ENCODE measurements around the gene SEMA4G.

Gene SEMA4G

GRCh38 chr10:100993986-100994708, 24.8 kb downstream of the SEMA4G start:
- DNase-seq, result peak; percentile 52 to 55

GRCh38 chr10:100995181-100995580, 25.9 kb downstream of the SEMA4G start:
- no peak for DNase-seq

GRCh38 chr10:100996678-100997359, 27.5 kb downstream of the SEMA4G start:
- DNase-seq, result no peak

- peak; percentile 70 to 79 for DNase-seq
Measured at GRCh38 chr10:100997360-100998182, 28.3 kb downstream of the SEMA4G start.

- peak; percentile 92 to 95 for DNase-seq
Measured at GRCh38 chr10:100998183-100998990, 29.1 kb downstream of the SEMA4G start.

GRCh38 chr10:100998991-100999741, 29.9 kb downstream of the SEMA4G start:
- peak; percentile 61 to 79 for DNase-seq

GRCh38 chr10:100999742-101000126, 30.4 kb downstream of the SEMA4G start, which contains the start of gene LZTS2:
TSS of gene LZTS2 (plus strand) at chr10:100999808. CDS start at chr10:101002539, 2,731 bp downstream.
- peak in 1 of 2 donors; percentile 76 for DNase-seq

- DNase-seq, result no peak
Measured at GRCh38 chr10:101000127-101000914, 31.0 kb downstream of the SEMA4G start.

GRCh38 chr10:101000915-101001658, 31.8 kb downstream of the SEMA4G start:
- DNase-seq, result peak; percentile 60 to 61

- DNase-seq, result no peak
Measured at GRCh38 chr10:101001659-101002035, 32.3 kb downstream of the SEMA4G start.

- no peak for DNase-seq
Measured at GRCh38 chr10:101002456-101002855, 33.2 kb downstream of the SEMA4G start.

- DNase-seq, result no peak
Measured at GRCh38 chr10:101003639-101004206, 34.4 kb downstream of the SEMA4G start.

GRCh38 chr10:101005361-101005760, 36.1 kb downstream of the SEMA4G start:
- no peak for DNase-seq

- no peak for DNase-seq
Measured at GRCh38 chr10:101005869-101006567, 36.7 kb downstream of the SEMA4G start.

GRCh38 chr10:101006593-101007098, 37.3 kb downstream of the SEMA4G start:
- DNase-seq, result peak in 1 of 2 donors; percentile 29

- DNase-seq, result no peak
Measured at GRCh38 chr10:101007099-101007711, 37.9 kb downstream of the SEMA4G start.

- DNase-seq, result peak; percentile 10 to 55
Measured at GRCh38 chr10:101007915-101008822, 38.9 kb downstream of the SEMA4G start.

All from hippocampal formation (tissue), 2 donors.